Measurements from ENCODE around the gene DDX20.

DNA sequence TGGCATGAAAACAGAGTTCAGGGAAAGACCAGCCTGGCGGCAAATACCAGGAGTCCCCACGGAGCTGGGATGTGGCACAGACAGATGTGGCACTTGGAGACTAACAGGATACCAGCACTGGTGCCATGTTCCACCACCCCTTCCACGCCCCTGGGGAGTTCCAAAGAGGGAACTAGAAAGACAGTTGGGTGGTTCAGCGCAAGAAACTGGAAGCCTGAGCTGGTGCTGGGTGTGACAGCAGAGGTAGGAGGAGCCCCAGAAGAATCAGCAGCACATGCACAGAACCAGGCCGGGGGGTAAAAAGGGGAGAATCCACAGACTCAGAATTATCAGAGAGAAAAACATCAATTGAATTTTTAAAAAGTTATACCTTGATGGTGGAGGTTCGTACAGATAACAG is 22.4 kb downstream of the DDX20 start:
- TF ChIP-seq POLR2AphosphoS5 (IDR thresholded peaks at IDR 0.05; ENCODE audit: low read depth, low read length) (no peak), TAF1 (IDR thresholded peaks at IDR 0.05; ENCODE audit: borderline replicate concordance, insufficient read depth, low read length) (no peak)
- TF ChIP-seq, protein P1, sequence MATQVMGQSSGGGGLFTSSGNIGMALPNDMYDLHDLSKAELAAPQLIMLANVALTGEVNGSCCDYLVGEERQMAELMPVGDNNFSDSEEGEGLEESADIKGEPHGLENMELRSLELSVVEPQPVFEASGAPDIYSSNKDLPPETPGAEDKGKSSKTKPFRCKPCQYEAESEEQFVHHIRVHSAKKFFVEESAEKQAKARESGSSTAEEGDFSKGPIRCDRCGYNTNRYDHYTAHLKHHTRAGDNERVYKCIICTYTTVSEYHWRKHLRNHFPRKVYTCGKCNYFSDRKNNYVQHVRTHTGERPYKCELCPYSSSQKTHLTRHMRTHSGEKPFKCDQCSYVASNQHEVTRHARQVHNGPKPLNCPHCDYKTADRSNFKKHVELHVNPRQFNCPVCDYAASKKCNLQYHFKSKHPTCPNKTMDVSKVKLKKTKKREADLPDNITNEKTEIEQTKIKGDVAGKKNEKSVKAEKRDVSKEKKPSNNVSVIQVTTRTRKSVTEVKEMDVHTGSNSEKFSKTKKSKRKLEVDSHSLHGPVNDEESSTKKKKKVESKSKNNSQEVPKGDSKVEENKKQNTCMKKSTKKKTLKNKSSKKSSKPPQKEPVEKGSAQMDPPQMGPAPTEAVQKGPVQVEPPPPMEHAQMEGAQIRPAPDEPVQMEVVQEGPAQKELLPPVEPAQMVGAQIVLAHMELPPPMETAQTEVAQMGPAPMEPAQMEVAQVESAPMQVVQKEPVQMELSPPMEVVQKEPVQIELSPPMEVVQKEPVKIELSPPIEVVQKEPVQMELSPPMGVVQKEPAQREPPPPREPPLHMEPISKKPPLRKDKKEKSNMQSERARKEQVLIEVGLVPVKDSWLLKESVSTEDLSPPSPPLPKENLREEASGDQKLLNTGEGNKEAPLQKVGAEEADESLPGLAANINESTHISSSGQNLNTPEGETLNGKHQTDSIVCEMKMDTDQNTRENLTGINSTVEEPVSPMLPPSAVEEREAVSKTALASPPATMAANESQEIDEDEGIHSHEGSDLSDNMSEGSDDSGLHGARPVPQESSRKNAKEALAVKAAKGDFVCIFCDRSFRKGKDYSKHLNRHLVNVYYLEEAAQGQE (IDR thresholded peaks at IDR 0.05; ENCODE audit: insufficient read depth in 1 of 2, low read depth in 2 of 2, low read length in 2 of 2) = no peak
